Body of pancreas (tissue), 4 donors: ENCODE results near the gene MT1E.
"Not testable (repeated sequence)": the region's sequence is repeated elsewhere in the genome, so short reads cannot be mapped to it uniquely, and the experiment has no call there.

Source experiments
- CTCF ChIP-seq, 7 experiments: fragments of 450-650 bp in 4 of 7; fragments of 200-600 bp in 3 of 7; sonication (generic) in 3 of 7; IDR thresholded peaks; one replicate each; pipeline ENCODE4 v1.5.1; 2016 to 2019; ENCODE audit warnings: antibody characterized with exemption in 7 of 7
- POLR2A ChIP-seq, 3 donors: fragments of 450-650 bp; IDR thresholded peaks; one replicate each; pipeline ENCODE4 v1.6.1; 2016; ENCODE audit warnings: antibody characterized with exemption in 3 of 3, mild to moderate bottlenecking in 2 of 3

DNA sequence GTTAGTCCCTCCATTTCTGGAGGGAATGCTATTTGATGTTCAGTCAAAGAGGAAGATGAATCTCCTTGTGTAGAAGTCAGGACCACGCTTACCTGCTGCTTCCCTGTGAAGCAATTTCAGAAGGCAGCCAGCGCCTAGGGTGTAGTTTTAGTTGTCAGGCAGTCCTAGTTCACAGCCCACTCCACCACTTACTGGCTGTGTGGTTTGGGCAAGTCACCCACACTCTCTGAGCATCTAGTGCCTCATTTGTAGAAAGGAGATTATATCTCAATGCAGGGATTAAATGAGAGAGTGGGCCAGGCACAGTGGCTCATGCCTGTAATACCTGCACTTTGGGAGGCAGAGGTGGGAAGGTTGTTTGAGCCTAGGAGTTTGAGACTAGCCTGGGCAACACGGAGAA is 46.6 kb downstream of the MT1E start:
- TF ChIP-seq POLR2A, CTCF (IDR thresholded peaks at IDR 0.05): not testable (repeated sequence)
